SK-N-DZ (cell line): ENCODE results near the gene ADCYAP1.

ENCODE experiments used
- DNase-seq: peaks from one replicate; pipeline ENCODE4 v3.0.0-alpha.2; 2015; ENCODE audit warnings: low spot score

The ADCYAP1 gene

DNA sequence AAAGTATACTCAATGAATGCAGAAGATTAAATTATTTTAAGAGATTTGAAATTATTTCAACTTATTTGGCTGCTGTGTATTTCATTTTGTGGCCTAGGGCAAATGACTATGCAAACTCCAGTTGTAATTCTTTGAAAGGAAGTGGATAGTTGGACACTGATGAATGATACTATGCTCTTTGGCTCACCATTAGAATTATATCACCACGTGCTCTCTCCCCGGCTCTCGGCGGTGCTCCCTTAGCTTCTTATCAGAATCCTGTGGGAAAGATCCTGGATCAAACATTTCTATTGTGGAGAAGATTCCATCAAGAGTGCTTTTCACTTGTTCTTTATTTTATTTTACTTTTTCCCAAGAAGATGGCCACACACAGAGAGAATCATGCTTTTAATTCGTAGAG is 55.2 kb downstream of the ADCYAP1 start:
- DNase-seq: no peak
